Breast epithelium (tissue), 3 donors: ENCODE data around the gene NEDD4L.

ENCODE experiments used
- CTCF ChIP-seq, 3 donors: fragments of 450-650 bp; IDR thresholded peaks; one replicate each; pipeline ENCODE4 v1.5.1; 2016 to 2017; ENCODE audit warnings: antibody characterized with exemption in 3 of 3, mild to moderate bottlenecking in 3 of 3, moderate library complexity in 3 of 3
- POLR2A ChIP-seq: fragments of 450-650 bp; IDR thresholded peaks from one replicate; pipeline ENCODE4 v1.6.1; 2016; ENCODE audit warnings: antibody characterized with exemption, mild to moderate bottlenecking, moderate library complexity

GRCh38 chr18:58280191-58280590 is 236.2 kb downstream of the NEDD4L start:
- TF ChIP-seq CTCF (IDR thresholded peaks at IDR 0.05) (no peak), POLR2A (no peak)
